Stimulated activated CD4-positive, alpha-beta T cell treated with anti-CD3 and anti-CD28 coated beads, TNF-alpha, amount 100 ng/mL, for 48 hours (primary cell): ENCODE measurements around the gene AFTPH.

Source experiments
- DNase-seq, 3 donors: peaks; one replicate each; pipeline ENCODE4 v3.0.0-alpha.2; 2020; ENCODE audit warnings: low read depth in 3 of 3

Gene AFTPH

GRCh38 chr2:64586054-64586453, 61.9 kb downstream of the AFTPH start:
- DNase-seq, result no peak

DNA sequence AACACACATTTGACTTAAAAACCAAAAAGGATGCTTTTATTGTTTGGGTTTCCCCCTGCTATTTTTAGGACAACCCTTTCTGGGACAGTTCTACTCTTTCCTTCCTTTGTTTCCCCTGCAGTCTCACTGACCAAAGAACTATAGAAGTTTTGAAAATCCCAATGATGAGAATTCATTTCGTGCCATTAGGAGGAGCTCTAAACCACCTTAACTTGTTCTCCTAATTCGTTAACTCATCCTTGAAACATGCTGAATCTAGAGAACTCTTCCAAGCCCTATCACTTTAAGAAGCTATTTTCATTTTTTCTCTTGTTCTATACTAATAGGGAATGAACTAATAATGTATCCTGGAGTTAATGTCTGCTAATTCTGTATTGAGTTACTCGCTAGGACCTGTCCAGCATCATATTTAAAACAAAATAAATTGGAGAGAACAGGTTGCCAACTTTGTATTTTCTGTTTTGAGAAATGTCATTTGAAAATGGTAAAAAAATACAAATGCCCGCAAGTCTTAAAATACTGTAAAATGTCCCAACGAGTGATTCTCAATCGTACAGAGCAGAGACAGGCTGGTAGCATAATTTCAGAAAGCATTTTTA, 62.9 kb downstream of the AFTPH start:
- no peak for DNase-seq

DNA sequence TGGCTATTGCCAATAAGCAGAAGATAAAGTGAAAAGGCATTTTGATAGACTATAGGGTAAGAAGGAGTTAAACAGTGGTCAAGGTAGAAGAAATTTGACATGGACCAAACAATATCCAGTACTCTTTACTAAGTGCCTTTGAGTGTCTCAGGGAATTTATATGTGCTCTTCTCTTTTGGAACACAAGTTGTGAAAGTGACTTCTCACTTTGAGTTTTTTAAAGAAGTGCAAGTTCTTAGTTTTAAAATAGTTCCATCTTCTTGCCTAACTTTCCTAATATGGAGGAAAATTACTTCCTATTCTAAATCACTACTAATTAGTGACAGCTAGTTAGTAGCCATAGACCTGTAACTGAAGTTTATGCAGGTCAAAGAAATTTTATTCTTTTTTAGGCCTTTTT, 63.4 kb downstream of the AFTPH start:
- no peak for DNase-seq

GRCh38 chr2:64591188-64591587, 67.1 kb downstream of the AFTPH start:
- no peak for DNase-seq

- DNase-seq, result no peak
Observed at GRCh38 chr2:64593035-64593655, 69.0 kb downstream of the AFTPH start.

DNA sequence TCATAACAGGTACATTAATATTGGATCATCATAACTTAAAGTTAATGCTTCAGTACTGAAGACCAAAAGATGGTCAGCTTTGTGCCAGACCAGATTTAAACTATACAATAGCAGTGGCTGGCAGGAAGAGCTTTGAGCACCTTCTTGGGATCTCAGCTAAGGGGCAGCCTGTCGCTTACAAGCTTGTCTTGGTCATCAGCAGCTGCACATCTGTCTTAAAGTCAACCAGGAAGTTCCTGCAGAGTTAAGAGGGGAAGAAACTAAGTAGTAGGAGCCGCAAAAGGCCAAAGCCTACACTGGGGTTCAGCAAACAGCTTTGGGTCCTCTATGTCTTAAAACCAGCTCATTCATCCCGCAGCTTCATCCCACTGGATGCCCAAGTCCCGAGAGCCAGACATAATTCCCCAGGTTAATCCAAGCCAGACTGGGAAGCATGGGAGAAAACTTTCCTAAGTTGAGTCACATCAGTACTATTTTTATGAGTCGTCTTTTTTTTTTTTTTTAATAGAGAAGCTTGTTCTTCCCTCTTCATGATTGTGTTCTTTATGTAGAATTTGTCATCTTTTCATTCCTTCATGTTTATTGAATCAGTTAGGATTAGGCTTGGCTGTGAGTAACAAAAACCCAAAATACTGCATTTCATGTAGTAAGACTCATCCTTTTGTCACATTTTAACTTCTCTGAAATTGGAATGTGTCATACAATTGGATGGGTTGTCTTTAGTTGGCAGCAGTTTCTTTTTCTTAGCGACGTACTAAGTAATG, 70.3 kb downstream of the AFTPH start:
- no peak for DNase-seq

DNA sequence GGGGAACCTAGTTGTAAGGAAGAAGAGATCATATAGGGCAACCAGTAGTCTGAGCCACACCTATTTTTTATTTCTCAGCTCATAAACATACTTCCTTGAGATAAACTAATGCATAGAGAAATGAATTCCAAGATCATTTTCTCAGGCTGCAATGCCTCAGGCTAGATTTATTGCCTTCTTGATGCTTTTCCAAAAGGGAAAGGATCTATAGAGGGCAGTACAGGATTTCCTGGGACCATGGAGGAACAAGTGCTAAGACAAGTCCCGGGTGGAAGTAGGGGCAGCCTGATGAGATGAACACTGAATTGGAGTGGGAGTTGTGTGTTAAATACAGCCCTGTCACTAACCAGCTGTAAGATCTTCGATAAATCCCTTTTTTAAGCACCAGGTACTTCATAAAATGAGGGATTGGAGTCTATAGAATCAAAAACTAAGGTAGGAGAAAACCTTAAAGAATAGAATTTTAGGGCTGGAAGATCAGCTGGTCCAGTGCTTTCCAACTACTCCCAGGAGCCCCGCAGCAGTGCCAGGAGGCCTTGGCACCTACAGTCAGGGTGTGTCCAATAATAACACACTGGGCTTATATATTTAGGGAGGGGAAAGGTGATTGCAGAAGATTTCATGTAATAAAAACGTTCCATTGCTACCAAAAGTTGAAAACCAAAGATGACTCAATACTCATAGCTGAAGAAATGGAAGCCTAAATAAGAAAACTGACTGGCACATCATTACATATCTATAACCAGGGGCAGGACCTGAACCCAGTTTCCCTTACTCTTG, 71.5 kb downstream of the AFTPH start:
- DNase-seq, result no peak

GRCh38 chr2:64598226-64598625, 74.1 kb downstream of the AFTPH start:
- no peak for DNase-seq

GRCh38 chr2:64599469-64599868, 75.3 kb downstream of the AFTPH start:
- DNase-seq, result no peak

GRCh38 chr2:64601034-64601754, 77.1 kb downstream of the AFTPH start:
- no peak for DNase-seq

DNA sequence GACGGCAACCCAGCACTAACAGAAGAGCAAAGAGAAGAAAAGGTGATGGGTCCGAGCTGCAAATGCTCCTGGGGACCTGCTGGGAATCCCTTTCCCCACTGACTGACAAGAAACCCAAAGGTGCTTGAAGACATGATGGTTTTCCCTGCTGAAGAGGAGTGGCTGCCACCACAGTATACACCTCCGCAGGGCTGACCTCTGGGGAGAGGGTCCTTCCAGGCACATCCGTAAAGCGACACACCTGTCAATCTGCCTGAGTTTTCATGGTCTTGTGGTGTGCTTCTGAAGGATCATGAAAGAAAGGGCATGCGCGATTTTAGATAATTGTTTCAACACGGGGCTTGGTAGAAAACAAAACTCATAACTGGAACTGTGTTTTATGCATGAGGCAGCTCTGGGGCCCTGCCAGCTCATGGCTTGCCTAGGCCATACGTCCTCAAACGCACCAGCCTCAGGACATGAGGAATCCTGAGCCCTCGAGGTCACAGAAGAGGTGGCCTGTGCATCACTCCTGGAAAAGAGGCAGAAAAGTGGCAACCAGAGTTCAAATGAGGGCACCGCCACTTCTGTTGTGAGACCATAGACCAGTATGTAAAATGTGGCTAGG, 77.8 kb downstream of the AFTPH start:
- no peak for DNase-seq

DNA sequence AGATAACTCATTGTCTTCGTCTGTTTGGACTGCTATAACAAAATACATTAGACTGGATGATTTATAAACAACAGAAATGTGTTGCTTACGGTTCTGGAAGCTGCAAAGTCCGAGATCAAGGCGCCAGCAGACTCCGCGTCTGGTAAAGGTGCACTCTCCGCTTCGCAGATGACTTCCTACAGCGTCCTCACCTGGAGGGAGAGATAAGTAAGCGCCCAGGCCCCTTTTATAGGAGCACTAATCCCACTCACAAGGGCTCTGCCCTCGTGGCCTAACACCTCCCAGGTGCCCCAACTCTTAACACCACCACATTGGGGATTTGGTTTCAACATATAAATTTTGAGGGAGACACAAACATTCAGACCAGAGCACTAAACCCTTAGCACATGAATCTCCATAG, 78.3 kb downstream of the AFTPH start:
- DNase-seq, result no peak

GRCh38 chr2:64604155-64604554, 80.0 kb downstream of the AFTPH start:
- no peak for DNase-seq

- no peak for DNase-seq
Observed at GRCh38 chr2:64605026-64605471, 80.9 kb downstream of the AFTPH start.

- no peak for DNase-seq
Observed at GRCh38 chr2:64605991-64606478, 81.9 kb downstream of the AFTPH start.

- DNase-seq, result peak; percentile 80 to 88 (median 86)
Observed at GRCh38 chr2:64606479-64607363, 82.6 kb downstream of the AFTPH start.

- DNase-seq, result no peak
Observed at GRCh38 chr2:64607381-64608304, 83.5 kb downstream of the AFTPH start.

DNA sequence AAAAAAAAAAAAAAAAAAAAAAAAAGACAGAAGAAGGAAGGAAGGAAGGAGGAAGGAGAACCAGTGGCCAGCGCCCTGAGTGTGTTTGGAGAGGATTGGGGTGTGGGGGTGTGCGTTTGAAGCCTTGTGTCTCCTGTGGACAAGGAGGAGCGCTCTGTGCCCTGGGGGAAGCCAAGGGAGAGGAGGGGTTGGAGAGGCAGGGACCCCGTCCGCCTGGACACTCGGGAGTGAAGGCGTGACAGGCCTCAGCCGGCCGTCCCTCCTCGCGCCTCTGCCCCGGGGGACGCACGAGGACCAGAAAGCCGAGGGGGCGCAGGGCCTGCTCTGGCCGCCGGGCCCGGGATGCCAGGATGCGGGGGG, 84.7 kb downstream of the AFTPH start:
- DNase-seq, result no peak
